Endothelial cell of umbilical vein (primary cell): Measurements from ENCODE around the gene CHN2. TPM values are rescaled to one million over a fixed set of nuclear protein-coding genes. Genes with fewer than 3 reads are reported as not detected.

Experiments used
- BruUV-seq: library from RNA; stranded (reverse); fragments of 400-500 nt; replicated peaks from 2 replicates; lab custom pipeline; 2021; lab: Mats Ljungman, UMichigan
- CTCF ChIA-PET: fragments of 300-600, 350-600 bp; sonication (Branson Sonifier 250); formaldehyde crosslinking; loops from one replicate; lab custom pipeline; 2021; ENCODE audit warnings: antibody characterized with exemption, inconsistent platforms; lab: Charles Lee
- POLR2A ChIA-PET: fragments of 300-600, 350-600 bp; sonication (Branson Sonifier 250); formaldehyde crosslinking; loops from one replicate; lab custom pipeline; 2021; ENCODE audit warnings: antibody characterized with exemption, inconsistent platforms; lab: Charles Lee
- DNase-seq: peaks from one replicate; pipeline ENCODE4 v3.0.0-alpha.2; 2011; ENCODE audit warnings: low read depth, low spot score
- FAIRE-seq: peaks from 2 replicates; lab custom pipeline; 2011; peaks lifted over from hg19 to GRCh38; lab: Jason Lieb, UNC
- H2AFZ ChIP-seq: 2 replicates; pipeline ENCODE4 v1.6.0; 2012; ENCODE audit warnings: low read depth, low read length, control low read depth, inconsistent platforms
- H3K27ac ChIP-seq: 2 replicates; pipeline ENCODE4 v1.5.1; 2011; ENCODE audit warnings: low read depth, mild to moderate bottlenecking, control low read depth, low read length, moderate library complexity; ENCODE audit not compliant: insufficient read depth
- H3K27me3 ChIP-seq, 2 experiments: 2 replicates each; pipeline versions ENCODE4 v1.6.0 to v1.6.1; 2011; ENCODE audit warnings: low read length in 2 of 2, mixed read lengths in 1 of 2; ENCODE audit not compliant: control insufficient read depth in 2 of 2, insufficient read depth in 2 of 2
- H3K36me3 ChIP-seq, 2 experiments: 2 replicates in 1 of 2; 3 replicates in 1 of 2; pipeline ENCODE4 v1.5.1; 2011; ENCODE audit warnings: low read length in 2 of 2, mild to moderate bottlenecking in 1 of 2, moderate library complexity in 1 of 2; ENCODE audit not compliant: control insufficient read depth in 2 of 2, insufficient read depth in 2 of 2; ENCODE audit errors: extremely low read depth in 1 of 2
- H3K4me1 ChIP-seq: 3 replicates; pipeline ENCODE4 v1.5.1; 2011; ENCODE audit warnings: mild to moderate bottlenecking, low read length; ENCODE audit not compliant: control insufficient read depth, insufficient read depth; ENCODE audit errors: extremely low read depth
- H3K4me2 ChIP-seq: 2 replicates; pipeline ENCODE4 v1.6.1; 2011; ENCODE audit warnings: low read length, control low read depth, mixed read lengths; ENCODE audit not compliant: insufficient read depth
- H3K4me3 ChIP-seq, 3 experiments: fragments of 200-600 bp in 1 of 3; sonication (generic), shearing (Covaris generic) in 1 of 3; replicated peaks in 1 of 3; 2 replicates each; pipeline ENCODE4 v1.5.1; 2011 to 2016; ENCODE audit warnings: control low read depth in 3 of 3, low read length in 3 of 3, mild to moderate bottlenecking in 2 of 3, inconsistent platforms in 1 of 3, low read depth in 1 of 3, moderate library complexity in 1 of 3; ENCODE audit not compliant: insufficient read depth in 1 of 3
- H3K79me2 ChIP-seq: 2 replicates; pipeline ENCODE4 v1.6.0; 2012; ENCODE audit warnings: low read length, inconsistent platforms; ENCODE audit not compliant: control insufficient read depth, insufficient read depth
- H3K9ac ChIP-seq: replicated peaks from 2 replicates; pipeline ENCODE3; 2011; ENCODE audit warnings: low read length, control low read depth; ENCODE audit not compliant: insufficient read depth; ENCODE audit errors: extremely low read depth
- H3K9me1 ChIP-seq: replicated peaks from 3 replicates; pipeline ENCODE4 v1.6.0; 2011; ENCODE audit warnings: mild to moderate bottlenecking, low read length; ENCODE audit not compliant: control insufficient read depth, insufficient read depth; ENCODE audit errors: extremely low read depth
- H3K9me3 ChIP-seq: replicated peaks from 2 replicates; pipeline ENCODE4 v1.5.1; 2012; ENCODE audit warnings: low read length, inconsistent platforms; ENCODE audit not compliant: control insufficient read depth, insufficient read depth
- H4K20me1 ChIP-seq: replicated peaks from 2 replicates; pipeline ENCODE3; 2011; ENCODE audit warnings: mild to moderate bottlenecking, low read length; ENCODE audit not compliant: control insufficient read depth, insufficient read depth; ENCODE audit errors: extremely low read depth
- CTCF ChIP-seq, 2 donors: IDR thresholded peaks; 1 replicate in 1 of 2; 2 replicates in 1 of 2; pipeline ENCODE4 v1.5.1; 2011; ENCODE audit warnings: low read length in 2 of 2, mild to moderate bottlenecking in 2 of 2, moderate library complexity in 2 of 2, control low read depth in 1 of 2, inconsistent platforms in 1 of 2, low read depth in 1 of 2; ENCODE audit not compliant: insufficient read depth in 1 of 2; ENCODE audit errors: extremely low read depth in 1 of 2
- EZH2 ChIP-seq: IDR thresholded peaks from 2 replicates; pipeline ENCODE4 v1.6.1; 2012; ENCODE audit warnings: borderline replicate concordance, low read depth, mild to moderate bottlenecking, moderate library complexity, low read length, inconsistent platforms; ENCODE audit not compliant: severe bottlenecking
- FOS ChIP-seq: IDR thresholded peaks from 2 replicates; pipeline ENCODE4 v1.6.1; 2011; ENCODE audit warnings: mild to moderate bottlenecking, low read length, moderate library complexity, borderline replicate concordance; ENCODE audit not compliant: insufficient read depth
- GATA2 ChIP-seq: IDR thresholded peaks from 2 replicates; pipeline ENCODE4 v1.7.0; 2011; ENCODE audit warnings: low read depth, mild to moderate bottlenecking, moderate library complexity, mixed read lengths, low read length; ENCODE audit not compliant: insufficient read length, insufficient read depth
- JUN ChIP-seq: IDR thresholded peaks from 2 replicates; pipeline ENCODE4 v1.6.1; 2011; ENCODE audit warnings: borderline replicate concordance, low read depth; ENCODE audit not compliant: insufficient read length, insufficient read depth
- MAX ChIP-seq: IDR thresholded peaks from 2 replicates; pipeline ENCODE4 v1.6.1; 2011; ENCODE audit not compliant: insufficient read depth, insufficient read length
- MYC ChIP-seq: IDR thresholded peaks from one replicate; pipeline ENCODE4 v1.6.1; 2011; ENCODE audit warnings: mild to moderate bottlenecking, low read depth, low read length
- POLR2A ChIP-seq: IDR thresholded peaks from 2 replicates; pipeline ENCODE4 v1.6.1; 2012; ENCODE audit warnings: low read depth, mild to moderate bottlenecking, control low read depth, low read length
- POLR2AphosphoS5 ChIP-seq: IDR thresholded peaks from 2 replicates; pipeline ENCODE4 v1.6.1; 2012; ENCODE audit warnings: low read depth, mild to moderate bottlenecking, control low read depth, low read length, moderate library complexity; ENCODE audit not compliant: insufficient read depth
- dilution Hi-C: fragments of 300-500 bp; cut with MboI; formaldehyde crosslinking; loops from one replicate; pipeline ENCODE4 v1.15.0; 2019; ENCODE audit warnings: low sequenced_read_pairs; ENCODE audit not compliant: extremely low pct_ligation_motif_present
- intact Hi-C: fragments of 100-400 bp; cut with micrococcal nuclease; formaldehyde crosslinking; loops from one replicate; pipeline ENCODE4 v1.10.0; 2022
- polyA plus RNA-seq, 4 experiments: library from polyadenylated mRNA; depleted of rRNA in 3 of 4; stranded (reverse) in 3 of 4; unstranded in 1 of 4; fragments of >200 nt; gene quantifications; 2 replicates each; pipeline versions ENCODE4 v1.2.1 to v1.2.3, GENCODE V29; 2011 to 2012; ENCODE audit warnings: missing spikeins in 1 of 4
- total RNA-seq: library from RNA; stranded (reverse); gene quantifications from 2 replicates; pipeline ENCODE4 v1.2.3, GENCODE V29; 2021

CHN2 gene
- total and polyA plus RNA-seq, 2 donors (not counting 3 experiments of a cell fraction or from before 2014, with no cell fraction given): 1.4 to 5.0 TPM

DNA sequence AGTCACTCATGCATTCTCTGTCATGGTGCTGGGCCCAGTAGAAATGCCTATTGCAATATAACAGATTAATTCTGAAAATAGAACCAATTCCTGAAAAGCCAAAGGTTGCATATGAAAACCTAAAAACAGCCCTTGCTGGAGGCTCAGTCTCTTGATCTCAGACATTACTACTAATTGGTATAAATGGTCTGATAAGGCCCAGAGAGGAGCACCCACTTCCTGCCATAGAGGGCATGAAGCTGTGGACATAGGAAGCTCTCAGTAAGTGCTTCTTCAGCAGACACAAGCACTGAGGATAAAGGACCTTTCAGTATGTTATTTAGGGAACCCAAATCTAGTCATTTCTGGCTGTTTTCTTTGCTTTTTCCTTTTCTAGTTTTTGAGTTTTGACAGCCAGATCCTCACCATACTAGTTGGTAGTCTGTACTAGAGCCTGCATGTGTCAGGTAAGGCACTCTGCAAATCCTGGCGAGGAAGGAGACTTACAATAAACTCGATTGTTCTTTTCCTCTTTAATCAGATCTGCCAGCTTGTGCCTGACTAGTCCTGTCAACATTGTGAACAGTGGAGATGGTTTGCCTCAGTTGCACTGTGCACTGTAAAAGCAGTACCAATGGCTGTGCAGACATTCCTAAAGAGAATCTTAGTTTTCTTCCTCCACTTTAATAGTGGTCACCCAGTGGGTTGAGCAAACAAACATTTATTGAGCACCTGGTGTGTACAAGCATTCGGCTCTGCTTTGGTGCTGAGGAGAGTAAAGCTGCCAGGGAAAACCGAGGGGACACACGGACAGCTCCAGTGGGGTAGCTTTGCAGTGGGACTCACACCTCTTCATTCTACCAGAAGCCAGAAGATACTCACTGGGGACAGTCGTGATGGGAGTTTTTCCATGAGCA lies 140.9 kb downstream of the CHN2 start:
- no TSS peak for BruUV-seq
- Histone ChIP-seq H3K9me3 (no peaks in the 10 kb centered on the region), H3K36me3 (no peaks in the 10 kb centered on the region), H3K4me1 (no peaks in the 10 kb centered on the region), H3K4me2 (no peak overlapping the region), H3K79me2 (no peaks in the 10 kb centered on the region), H3K27ac (no peak overlapping the region), H3K9me1 (no peaks in the 10 kb centered on the region), H3K9ac (no peak overlapping the region), H3K4me3 (no peak overlapping the region), H3K27me3 (no peaks in the 10 kb centered on the region), H2AFZ (no peak overlapping the region), H4K20me1 (no peaks in the 10 kb centered on the region)
- FAIRE-seq: no peak
- no peak for TF ChIP-seq JUN
- TF ChIP-seq FOS: no peak
- no peak for TF ChIP-seq POLR2AphosphoS5
- TF ChIP-seq EZH2: no peak
- TF ChIP-seq MYC: no peak
- no peak for TF ChIP-seq MAX
- no peak for TF ChIP-seq POLR2A
- no peak for TF ChIP-seq CTCF (IDR thresholded peaks at IDR 0.05; ENCODE audit: extremely low read depth in 1 of 2, insufficient read depth in 1 of 2, low read depth in 1 of 2, low read length in 2 of 2)
- no peak for TF ChIP-seq GATA2
- dilution Hi-C loops: no loop called here
- DNase-seq: no peak
- CTCF ChIA-PET: interaction anchor here (0.8 to 3.3 kb wide), 2 partner anchors 73 to 146 kb away, joined by 3 to 17 read pairs; no protein-coding TSS in a partner anchor
- POLR2A ChIA-PET: no interaction called here
- intact Hi-C loops: no loop called here
